DMS53 (cell line): ENCODE measurements around the gene CHP1.
"Not testable (repeated sequence)": the region's sequence is repeated elsewhere in the genome, so short reads cannot be mapped to it uniquely, and the experiment has no call there.

Source experiments
- DNase-seq: peaks from one replicate; lab custom pipeline; 2025; lab: John Stamatoyannopoulos, UW

CHP1 gene

GRCh38 chr15:41256577-41257038 lies 25.5 kb downstream of the CHP1 start:
- DNase-seq: no peak

DNA sequence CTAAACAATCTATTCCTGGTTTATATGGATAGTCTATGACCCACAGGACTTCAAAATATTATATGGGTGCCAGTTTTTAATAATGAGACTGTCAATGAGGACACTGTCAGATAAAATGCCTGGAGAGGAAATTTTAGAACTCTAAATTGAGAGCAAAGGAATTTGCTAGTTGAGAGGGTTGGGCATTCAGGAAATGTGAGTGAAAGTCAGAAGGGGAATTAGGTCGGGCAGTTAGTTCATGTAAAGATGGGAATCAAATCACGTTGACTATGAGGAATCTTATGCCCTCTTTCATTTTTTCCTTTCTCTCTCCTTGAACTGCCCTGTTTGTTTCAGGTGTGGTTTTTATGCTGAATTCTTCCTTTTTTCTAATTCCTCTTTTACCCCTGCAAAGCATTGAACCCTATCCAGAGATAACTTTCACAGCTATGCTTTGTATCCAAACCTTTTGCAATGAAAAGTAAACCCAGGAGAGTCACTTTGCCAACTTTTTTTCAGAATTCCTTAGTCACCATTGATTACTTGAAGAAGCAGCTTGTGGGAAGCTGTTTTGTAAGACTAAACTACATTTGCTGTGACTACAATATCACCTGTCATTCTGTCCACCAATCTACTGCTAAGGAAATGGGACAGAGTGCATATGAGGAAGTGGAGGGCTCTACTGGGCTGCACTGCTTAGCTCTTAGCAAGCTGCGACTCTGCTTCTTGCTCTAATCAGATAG lies 27.8 kb downstream of the CHP1 start:
- no peak for DNase-seq

DNA sequence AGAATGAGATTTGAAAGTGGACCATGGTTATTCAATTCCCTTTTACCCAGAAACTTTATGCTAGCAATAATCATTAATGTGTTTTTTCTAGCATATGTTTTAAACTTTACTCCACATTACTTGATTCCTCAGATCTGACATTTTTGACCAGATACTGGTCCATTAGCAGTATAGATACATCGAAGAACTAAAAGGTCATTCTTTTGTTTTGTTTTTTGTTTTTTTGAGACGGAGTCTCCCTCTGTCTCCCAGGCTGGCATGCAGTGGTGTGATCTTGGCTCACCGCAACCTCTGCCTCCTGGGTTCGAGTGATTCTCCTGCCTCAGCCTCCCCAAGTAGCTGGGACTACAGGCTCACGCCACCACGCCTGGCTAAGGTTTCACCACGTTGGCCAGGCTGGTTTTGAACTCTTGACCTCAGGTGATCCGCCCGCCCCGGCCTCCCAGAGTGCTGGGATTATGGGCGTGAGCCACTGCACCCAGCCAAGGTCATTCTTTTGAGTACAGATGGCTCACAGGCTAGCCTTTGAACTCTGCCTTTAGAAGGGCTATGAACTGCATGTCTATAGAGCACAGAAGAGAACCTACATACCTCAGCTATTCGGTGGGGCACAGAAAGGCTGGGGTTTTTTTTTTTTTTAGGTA lies 28.6 kb downstream of the CHP1 start:
- no peak for DNase-seq

GRCh38 chr15:41260924-41261323 lies 29.9 kb downstream of the CHP1 start:
- not testable (repeated sequence) for DNase-seq

GRCh38 chr15:41262571-41262970 lies 31.5 kb downstream of the CHP1 start:
- DNase-seq: no peak

- no peak for DNase-seq
These were observed 32.9 kb downstream of the CHP1 start for GRCh38 chr15:41263891-41264351.

- DNase-seq: no peak
These were observed 38.8 kb downstream of the CHP1 start for GRCh38 chr15:41269887-41270286.

GRCh38 chr15:41276831-41277230 lies 45.8 kb downstream of the CHP1 start:
- no peak for DNase-seq

GRCh38 chr15:41278319-41278718 lies 47.3 kb downstream of the CHP1 start:
- no peak for DNase-seq

GRCh38 chr15:41279535-41280283 lies 48.6 kb downstream of the CHP1 start:
- DNase-seq: no peak

GRCh38 chr15:41281236-41281635 lies 50.2 kb downstream of the CHP1 start:
- peak; percentile 23 for DNase-seq

GRCh38 chr15:41282436-41282835 lies 51.4 kb downstream of the CHP1 start:
- DNase-seq: not testable (repeated sequence)

GRCh38 chr15:41282980-41283652 lies 52.0 kb downstream of the CHP1 start:
- peak; percentile 51 for DNase-seq

GRCh38 chr15:41283653-41284426 lies 52.8 kb downstream of the CHP1 start:
- peak; percentile 98 for DNase-seq

DNA sequence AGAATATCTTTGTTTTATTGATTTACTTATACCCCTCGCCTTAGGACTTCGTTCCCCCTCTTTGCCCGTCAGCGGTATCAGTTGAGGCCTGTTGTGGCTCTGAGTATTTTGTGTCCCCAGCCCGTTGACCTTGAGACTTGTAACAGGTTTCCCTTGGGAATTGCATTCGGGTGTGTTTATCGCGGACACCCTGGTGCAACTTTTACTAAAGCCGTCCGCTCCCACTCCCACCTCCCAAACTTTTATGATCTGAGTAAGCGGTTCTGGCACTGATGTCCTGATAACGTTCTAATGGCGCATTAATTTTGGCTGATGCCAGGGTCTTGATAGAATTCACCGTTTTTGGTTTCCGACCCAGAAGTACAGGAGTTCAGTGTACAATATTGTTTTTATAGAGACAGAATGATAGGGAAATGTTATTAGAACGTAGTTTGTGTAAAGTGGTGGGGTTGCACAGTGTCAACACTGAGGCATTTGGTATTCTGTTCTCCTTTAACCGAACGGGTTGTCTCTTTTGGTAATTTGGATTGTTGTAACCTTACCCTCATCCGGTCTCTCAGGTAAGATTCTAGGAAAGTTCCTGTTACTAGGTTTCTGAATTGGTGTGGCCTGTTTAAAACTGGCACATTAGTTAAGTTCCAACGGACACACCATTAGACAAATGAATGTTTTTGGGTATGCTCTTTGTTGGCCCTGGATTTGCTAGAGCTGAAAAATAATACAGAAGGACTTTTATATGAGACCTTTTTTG lies 53.5 kb downstream of the CHP1 start:
- DNase-seq: peak; percentile 33

DNA sequence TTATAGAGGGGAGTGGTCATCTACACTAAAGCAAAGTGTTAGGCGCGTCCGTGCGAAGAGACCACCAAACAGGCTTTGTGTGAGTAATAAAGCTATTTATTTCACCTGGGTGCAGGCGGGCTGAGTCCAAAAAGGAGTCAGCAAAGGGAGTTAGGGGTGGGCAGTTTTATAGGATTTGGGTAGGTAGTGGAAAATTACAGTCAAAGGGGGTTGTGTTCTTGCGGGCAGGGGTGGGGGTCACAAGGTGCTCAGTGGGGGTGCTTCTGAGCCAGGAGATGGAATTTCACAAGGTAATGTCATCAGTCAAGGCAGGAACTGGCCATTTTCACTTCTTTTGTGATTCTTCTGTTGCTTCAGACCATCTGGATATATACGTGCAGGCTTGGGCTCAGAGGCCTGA lies 54.2 kb downstream of the CHP1 start:
- DNase-seq: no peak

- no peak for DNase-seq
These were observed 55.7 kb downstream of the CHP1 start for GRCh38 chr15:41286665-41287333.

DNA sequence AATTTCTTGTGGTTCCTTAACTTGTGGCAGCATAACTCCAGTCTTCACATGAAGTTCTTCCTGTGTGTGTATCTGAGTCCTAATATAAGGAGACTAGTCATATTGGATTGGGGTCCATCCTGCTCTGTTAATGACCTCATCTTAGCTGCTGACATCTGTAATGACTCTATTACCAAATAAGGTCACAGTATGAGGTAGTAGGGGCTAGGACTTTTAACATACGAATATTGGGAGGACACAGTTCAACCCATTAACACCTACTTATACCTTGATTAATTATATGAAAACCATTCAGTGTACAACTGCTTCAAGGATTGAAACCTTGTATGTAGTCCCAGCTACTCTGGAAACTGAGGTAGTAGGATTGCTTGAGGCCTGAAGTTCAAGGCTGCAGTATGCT lies 57.4 kb downstream of the CHP1 start:
- DNase-seq: no peak

- DNase-seq: no peak
These were observed 58.9 kb downstream of the CHP1 start for GRCh38 chr15:41289953-41290352.

DNA sequence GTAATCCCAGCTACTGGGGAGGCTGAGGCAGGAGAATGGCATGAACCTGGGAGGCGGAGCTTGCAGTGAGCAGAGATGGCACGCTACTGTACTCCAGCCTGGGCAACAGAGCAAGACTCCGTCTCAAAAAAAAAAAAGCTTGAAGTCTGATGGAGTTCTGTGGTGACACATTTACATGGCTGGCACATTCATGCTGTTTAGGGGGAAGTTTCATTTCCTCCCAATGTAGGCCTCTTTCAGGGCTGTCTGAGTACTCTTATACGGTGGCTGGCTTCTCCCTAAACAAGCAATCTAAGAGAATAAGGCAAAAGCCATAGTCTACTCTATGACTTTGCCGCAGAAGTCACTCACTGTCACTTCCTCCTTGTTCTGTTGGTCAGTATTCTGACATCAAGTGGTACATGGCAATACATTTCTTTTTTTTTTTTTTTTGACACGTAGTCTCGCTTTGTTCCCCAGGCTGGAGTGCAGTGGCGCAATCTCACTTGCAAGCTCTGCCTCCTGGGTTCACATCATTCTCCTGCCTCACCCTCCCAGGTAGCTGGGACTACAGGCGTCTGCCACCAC lies 60.1 kb downstream of the CHP1 start:
- no peak for DNase-seq
